ENCODE measurements around the gene RSPH6A.

- TF ChIP-seq CTCF (optimal IDR thresholded peaks at IDR 0.05 in 1 of 3, IDR thresholded peaks at IDR 0.05 in 1 of 3, conservative IDR thresholded peaks at IDR 0.05 in 1 of 3; ENCODE audit: extremely low read depth in 1 of 3, insufficient read depth in 2 of 3, low read length in 3 of 3), result no peak
- no peak for TF ChIP-seq EZH2 (IDR thresholded peaks at IDR 0.05; ENCODE audit: low read length)
Observed at GRCh38 chr19:45793178-45793564, 21.9 kb downstream of the RSPH6A start.

Measured in keratinocyte (primary cell).